Activated CD4-positive, alpha-beta T cell treated with anti-CD3 and anti-CD28 coated beads, Interleukin-2, amount 10 ng/mL, durations not matched to agents 7 days and 5 days (primary cell): Measurements from ENCODE around the gene S100A2. TPM values are rescaled to one million over a fixed set of nuclear protein-coding genes. Genes with fewer than 3 reads are reported as not detected.

ENCODE experiments used
- CTCF ChIA-PET: fragments of 350-600 bp; sonication (Branson Sonifier 250); formaldehyde crosslinking; loops from one replicate; lab custom pipeline; 2021; ENCODE audit warnings: antibody characterized with exemption; lab: Charles Lee
- POLR2A ChIA-PET: fragments of 350-600 bp; sonication (Branson Sonifier 250); formaldehyde crosslinking; loops from one replicate; lab custom pipeline; 2021; ENCODE audit warnings: antibody characterized with exemption; lab: Charles Lee
- DNase-seq: peaks from one replicate; pipeline ENCODE4 v3.0.0-alpha.2; 2020
- H3K27ac Mint-ChIP-seq: one replicate; pipeline ENCODE4 v1.8.0; 2021; ENCODE audit warnings: mild to moderate bottlenecking, moderate library complexity, mixed read lengths
- H3K27me3 Mint-ChIP-seq: one replicate; pipeline ENCODE4 v1.8.0; 2021; ENCODE audit warnings: mixed read lengths
- H3K36me3 Mint-ChIP-seq: one replicate; pipeline ENCODE4 v1.8.0; 2021; ENCODE audit warnings: low read depth, mixed read lengths
- H3K4me1 Mint-ChIP-seq: one replicate; pipeline ENCODE4 v1.8.0; 2021; ENCODE audit warnings: mixed read lengths
- H3K4me3 Mint-ChIP-seq: one replicate; pipeline ENCODE4 v1.8.0; 2021; ENCODE audit warnings: mild to moderate bottlenecking, moderate library complexity, mixed read lengths
- H3K9me3 Mint-ChIP-seq: one replicate; pipeline ENCODE4 v1.8.0; 2021; ENCODE audit warnings: mixed read lengths
- total RNA-seq, 2 experiments: library from RNA; stranded (reverse); gene quantifications; one replicate each; pipeline ENCODE4 v1.2.3, GENCODE V29; 2021

The S100A2 gene
- total RNA-seq, 2 experiments from 2014 or later: 0.50 to 1.8 TPM

- DNase-seq: no peak
- ChIA-PET CTCF (interaction anchor here (4.2 to 4.7 kb wide), 3 partner anchors 13 to 20 kb away, joined by 17 to 56 read pairs (median 24); partner anchors contain the start of gene S100A6), POLR2A (no interaction called here)
- peaks cover 60% of the 10 kb centered on the region for H3K4me1 Mint-ChIP-seq
- H3K4me3 Mint-ChIP-seq: no peak overlapping the region
- peak overlapping the region; percentile 51 for H3K27ac Mint-ChIP-seq
- H3K9me3 Mint-ChIP-seq: no peaks in the 10 kb centered on the region
- no peaks in the 10 kb centered on the region for H3K27me3 Mint-ChIP-seq
- H3K36me3 Mint-ChIP-seq: peaks cover 27% of the 10 kb centered on the region
These were observed 17.8 kb downstream of the S100A2 start for GRCh38 chr1:153547560-153548551.

- H3K9me3 Mint-ChIP-seq: no peaks in the 10 kb centered on the region
- no peaks in the 10 kb centered on the region for H3K27me3 Mint-ChIP-seq
- H3K4me1 Mint-ChIP-seq: peaks cover 69% of the 10 kb centered on the region
- ChIA-PET CTCF (interaction anchor here (1.2 to 4.6 kb wide), 3 partner anchors 9 to 22 kb away, joined by 3 to 56 read pairs (median 13); partner anchors contain the start of gene S100A6), POLR2A (no interaction called here)
- H3K27ac Mint-ChIP-seq: peak overlapping the region; percentile 98
- H3K36me3 Mint-ChIP-seq: peaks cover 32% of the 10 kb centered on the region
- DNase-seq: no peak
- peak overlapping the region; percentile 91 for H3K4me3 Mint-ChIP-seq
These were observed 18.7 kb downstream of the S100A2 start for GRCh38 chr1:153546796-153547559.

GRCh38 chr1:153546371-153546770 lies 19.3 kb downstream of the S100A2 start:
- H3K9me3 Mint-ChIP-seq: no peaks in the 10 kb centered on the region
- POLR2A ChIA-PET: interaction anchor here (1.9 kb wide), 1 partner anchor 10 kb away, joined by 6 read pairs; the partner anchor contains the start of gene S100A6
- peaks cover 35% of the 10 kb centered on the region for H3K36me3 Mint-ChIP-seq
- peak overlapping the region; percentile 98 for H3K27ac Mint-ChIP-seq
- no peak for DNase-seq
- H3K4me1 Mint-ChIP-seq: peaks cover 75% of the 10 kb centered on the region
- H3K27me3 Mint-ChIP-seq: no peaks in the 10 kb centered on the region
- H3K4me3 Mint-ChIP-seq: peak overlapping the region; percentile 91
- CTCF ChIA-PET: interaction anchor here (0.8 to 4.6 kb wide), 7 partner anchors 8 to 35 kb away, joined by 3 to 56 read pairs (median 6); partner anchors contain the start of genes S100A2 and S100A6

- peak within 1 kb of the TSS; percentile 98 for H3K27ac Mint-ChIP-seq
- H3K4me3 Mint-ChIP-seq: peak within 1 kb of the TSS; percentile 91
- no peaks in the 10 kb centered on the region for H3K9me3 Mint-ChIP-seq
- peak; percentile 97 for DNase-seq
- no peaks in the 10 kb centered on the region for H3K27me3 Mint-ChIP-seq
- ChIA-PET CTCF (interaction anchor here (0.7 to 4.6 kb wide), 11 partner anchors 9 to 34 kb away, joined by 3 to 56 read pairs (median 5); partner anchors contain the start of genes S100A2 and S100A6), POLR2A (interaction anchor here (0.7 to 1.9 kb wide), 6 partner anchors 9 to 88 kb away, joined by 3 to 7 read pairs (median 4); partner anchors contain the start of genes CHTOP, S100A2 and S100A6)
- peaks cover 85% of the 10 kb centered on the region for H3K4me1 Mint-ChIP-seq
- peaks cover 43% of the 10 kb centered on the region for H3K36me3 Mint-ChIP-seq
These were observed 20.3 kb downstream of the S100A2 start, which contains the start of gene S100A4 for GRCh38 chr1:153545067-153546055. S100A4 (minus strand) TSS chr1:153545806; CDS start chr1:153544794, 1,012 bp downstream.

- H3K27me3 Mint-ChIP-seq: no peaks in the 10 kb centered on the region
- POLR2A ChIA-PET: interaction anchor here (0.7 to 1.9 kb wide), 6 partner anchors 9 to 89 kb away, joined by 3 to 7 read pairs (median 4); partner anchors contain the start of genes CHTOP, S100A2 and S100A6
- peak overlapping the region; percentile 91 for H3K4me3 Mint-ChIP-seq
- peaks cover 93% of the 10 kb centered on the region for H3K4me1 Mint-ChIP-seq
- H3K9me3 Mint-ChIP-seq: no peaks in the 10 kb centered on the region
- CTCF ChIA-PET: interaction anchor here (0.7 to 4.6 kb wide), 12 partner anchors 10 to 34 kb away, joined by 3 to 56 read pairs (median 4); partner anchors contain the start of genes S100A2 and S100A6
- H3K27ac Mint-ChIP-seq: peak overlapping the region; percentile 98
- peaks cover 51% of the 10 kb centered on the region for H3K36me3 Mint-ChIP-seq
- DNase-seq: no peak
These were observed 21.1 kb downstream of the S100A2 start for GRCh38 chr1:153544453-153545066.

- peak overlapping the region; percentile 98 for H3K27ac Mint-ChIP-seq
- POLR2A ChIA-PET: no interaction called here
- peak overlapping the region; percentile 91 for H3K4me3 Mint-ChIP-seq
- peaks cover 53% of the 10 kb centered on the region for H3K36me3 Mint-ChIP-seq
- CTCF ChIA-PET: interaction anchor here (0.6 to 4.6 kb wide), 5 partner anchors 9 to 83 kb away, joined by 3 to 56 read pairs (median 4); partner anchors contain the start of genes S100A13, S100A2 and S100A6
- H3K9me3 Mint-ChIP-seq: no peaks in the 10 kb centered on the region
- H3K4me1 Mint-ChIP-seq: peaks cover 95% of the 10 kb centered on the region
- H3K27me3 Mint-ChIP-seq: no peaks in the 10 kb centered on the region
- no peak for DNase-seq
These were observed 21.9 kb downstream of the S100A2 start for GRCh38 chr1:153543736-153544135.

GRCh38 chr1:153542956-153543711 lies 22.5 kb downstream of the S100A2 start:
- Mint-ChIP-seq H3K27ac (peak overlapping the region; percentile 96), H3K27me3 (no peaks in the 10 kb centered on the region), H3K36me3 (peaks cover 53% of the 10 kb centered on the region), H3K4me3 (peak overlapping the region; percentile 91), H3K9me3 (no peaks in the 10 kb centered on the region), H3K4me1 (peaks cover 93% of the 10 kb centered on the region)
- CTCF ChIA-PET: interaction anchor here (0.6 to 4.6 kb wide), 3 partner anchors 9 to 84 kb away, joined by 4 to 56 read pairs (median 10); partner anchors contain the start of genes S100A13, S100A2 and S100A6
- POLR2A ChIA-PET: no interaction called here
- DNase-seq: no peak

GRCh38 chr1:153541641-153542590 lies 23.7 kb downstream of the S100A2 start:
- H3K36me3 Mint-ChIP-seq: peaks cover 56% of the 10 kb centered on the region
- DNase-seq: no peak
- H3K4me3 Mint-ChIP-seq: no peak overlapping the region
- ChIA-PET CTCF (interaction anchor here (1.3 to 2.9 kb wide), 6 partner anchors 10 to 31 kb away, joined by 3 to 12 read pairs (median 6); no protein-coding TSS in a partner anchor), POLR2A (no interaction called here)
- no peaks in the 10 kb centered on the region for H3K27me3 Mint-ChIP-seq
- H3K9me3 Mint-ChIP-seq: no peaks in the 10 kb centered on the region
- peaks cover 93% of the 10 kb centered on the region for H3K4me1 Mint-ChIP-seq
- peak overlapping the region; percentile 96 for H3K27ac Mint-ChIP-seq
